GM21825 (cell line): Measurements from ENCODE around the gene UBE2S.
"Not testable (repeated sequence)": the region's sequence is repeated elsewhere in the genome, so short reads cannot be mapped to it uniquely, and the experiment has no call there.

ENCODE experiments used
- ATAC-seq: cut with Tn5 transposase; IDR thresholded peaks from one replicate; pipeline ENCODE4 v1.9.1; 2021; ENCODE audit warnings: mild to moderate bottlenecking, moderate library complexity; ENCODE audit not compliant: unreplicated experiment

The UBE2S gene

DNA sequence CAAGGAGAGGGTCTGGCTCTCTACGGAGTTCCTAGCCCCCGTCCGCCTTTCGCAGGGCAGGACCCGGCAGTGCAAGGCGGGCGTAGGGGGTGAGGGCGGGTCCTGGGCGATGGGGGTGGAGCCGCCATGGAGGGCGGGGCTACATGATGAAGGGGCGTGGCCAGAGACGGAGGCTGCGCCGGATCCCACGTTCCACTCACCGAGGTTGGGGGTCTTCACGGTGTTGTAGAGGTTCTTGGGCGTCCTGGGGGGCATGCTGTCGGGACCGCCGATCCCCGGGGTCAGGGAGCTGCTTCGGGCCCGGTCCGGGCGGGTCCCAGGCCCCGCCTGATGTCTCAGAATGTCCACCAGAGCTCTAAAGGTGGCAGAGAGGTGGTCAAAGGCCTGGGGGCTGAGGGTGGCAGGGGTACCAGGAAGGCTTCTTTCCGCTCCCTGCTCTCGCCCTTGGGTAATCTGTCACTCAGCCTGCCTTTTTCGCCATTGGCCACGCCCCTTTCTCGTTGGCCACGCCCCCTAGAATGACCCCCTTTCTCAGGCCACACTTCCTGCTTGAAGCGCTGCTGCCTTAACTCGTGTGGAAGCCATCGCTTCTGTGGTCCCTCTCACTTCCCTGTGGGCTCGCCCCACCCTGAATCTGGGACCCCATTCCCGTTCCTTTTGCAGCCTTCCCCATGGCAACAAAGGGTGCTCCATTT, 33.0 kb upstream of the UBE2S start:
- ATAC-seq: no peak

GRCh38 chr19:55439052-55439451, 31.5 kb upstream of the UBE2S start:
- no peak for ATAC-seq

GRCh38 chr19:55437410-55437809, 29.8 kb upstream of the UBE2S start:
- ATAC-seq: no peak

DNA sequence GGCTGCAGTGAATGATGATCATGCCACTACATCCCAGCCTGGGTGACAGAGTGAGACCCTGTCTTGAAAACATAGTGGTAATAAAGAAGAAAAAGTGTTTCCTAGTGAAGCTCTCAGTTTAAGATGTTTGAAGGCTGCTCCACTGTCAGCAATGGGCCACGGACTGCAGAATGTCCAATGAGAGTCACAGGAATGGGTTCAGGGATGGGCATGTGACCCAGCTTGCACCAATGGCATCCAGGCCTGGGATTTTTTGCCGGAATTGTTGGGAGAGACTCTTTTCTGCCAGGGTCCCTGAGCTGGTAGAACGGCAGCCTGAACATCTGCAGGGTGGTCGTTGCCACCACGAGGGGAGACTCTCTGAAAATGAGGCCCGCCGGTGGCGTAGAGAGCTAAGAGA, 29.3 kb upstream of the UBE2S start:
- ATAC-seq: no peak

GRCh38 chr19:55435020-55435419, 27.4 kb upstream of the UBE2S start:
- no peak for ATAC-seq

DNA sequence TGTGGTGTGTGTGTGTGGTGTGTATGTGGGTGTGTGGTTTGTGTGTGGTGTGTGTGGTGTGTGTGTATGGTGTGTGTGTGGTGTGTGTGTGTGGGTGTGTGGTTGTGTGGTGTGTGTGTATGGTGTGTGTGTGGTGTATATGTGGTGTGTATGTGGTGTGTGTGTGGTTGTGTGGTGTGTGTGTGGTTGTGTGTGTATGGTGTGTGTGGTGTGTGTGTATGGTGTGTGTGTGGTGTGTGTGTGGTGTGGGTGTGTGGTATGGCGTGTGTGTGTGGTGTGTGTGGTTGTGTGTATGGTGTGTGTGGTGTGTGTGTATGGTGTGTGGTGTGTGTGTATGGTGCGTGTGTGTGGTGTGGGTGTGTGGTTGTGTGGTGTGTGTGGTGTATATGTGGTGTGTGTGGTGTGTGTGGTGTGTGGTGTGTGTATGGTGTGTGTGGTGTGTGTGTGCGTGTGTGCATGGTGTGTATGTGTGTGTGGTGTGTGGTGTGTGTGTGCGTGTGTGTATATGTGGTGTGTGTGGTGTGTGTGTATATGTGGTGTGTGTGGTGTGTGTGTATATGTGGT, 26.9 kb upstream of the UBE2S start:
- no peak for ATAC-seq

DNA sequence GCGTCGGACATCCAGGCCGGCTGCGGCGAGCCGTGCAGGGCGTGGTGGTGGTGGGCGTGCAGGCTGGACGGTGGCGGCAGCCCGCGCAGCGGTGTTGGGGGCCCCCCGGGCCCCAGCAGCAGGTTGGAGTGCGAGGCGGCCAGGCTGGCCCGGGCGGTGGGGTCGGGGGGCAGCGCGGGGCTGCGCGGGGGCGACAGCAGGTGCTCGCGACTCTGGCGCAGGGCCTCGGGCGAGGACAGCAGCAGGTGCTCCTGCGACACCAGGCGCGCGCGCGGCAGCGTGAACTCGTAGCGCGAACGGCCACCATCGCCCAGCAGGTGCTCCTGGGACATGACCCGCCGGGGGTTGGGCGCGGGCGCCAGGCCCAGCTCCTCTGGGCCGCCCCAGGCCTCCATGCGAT, 25.7 kb upstream of the UBE2S start:
- no peak for ATAC-seq

DNA sequence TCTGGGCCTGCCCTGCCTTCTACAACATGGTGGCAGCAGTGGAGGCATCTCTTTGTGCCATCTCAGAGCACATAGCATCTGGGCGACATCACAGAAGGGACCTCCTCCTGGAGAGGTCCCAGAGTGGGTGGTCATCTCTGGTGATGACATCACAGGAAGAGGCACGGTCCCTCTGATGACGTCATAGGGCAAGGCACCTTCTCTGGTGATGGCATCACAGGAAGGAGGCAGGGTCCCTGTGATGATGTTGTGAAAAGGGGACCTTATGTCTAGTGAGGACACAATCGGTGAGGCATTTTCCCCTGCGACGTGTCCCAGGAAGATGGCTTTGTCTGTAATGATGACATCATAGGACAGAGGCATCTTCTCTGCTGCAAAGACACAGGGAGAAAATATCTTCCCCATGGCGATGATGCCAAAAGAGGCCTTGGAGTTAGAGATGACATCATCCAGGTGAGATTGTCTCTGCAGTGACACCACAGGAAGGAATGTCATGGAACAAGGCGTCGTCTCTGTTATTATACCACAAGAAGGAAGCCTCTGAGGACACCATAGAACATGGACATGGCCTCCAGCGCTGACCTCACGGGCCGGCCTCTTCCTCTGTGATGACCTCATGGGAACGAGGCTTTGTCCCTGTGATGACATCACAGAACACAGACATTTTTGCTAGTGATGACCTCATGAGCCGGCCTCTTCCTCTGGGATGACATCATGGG, 24.8 kb upstream of the UBE2S start:
- no peak for ATAC-seq

GRCh38 chr19:55431183-55431582, 23.6 kb upstream of the UBE2S start:
- no peak for ATAC-seq

- ATAC-seq: no peak
Observed at GRCh38 chr19:55426042-55426441, 18.5 kb upstream of the UBE2S start.

DNA sequence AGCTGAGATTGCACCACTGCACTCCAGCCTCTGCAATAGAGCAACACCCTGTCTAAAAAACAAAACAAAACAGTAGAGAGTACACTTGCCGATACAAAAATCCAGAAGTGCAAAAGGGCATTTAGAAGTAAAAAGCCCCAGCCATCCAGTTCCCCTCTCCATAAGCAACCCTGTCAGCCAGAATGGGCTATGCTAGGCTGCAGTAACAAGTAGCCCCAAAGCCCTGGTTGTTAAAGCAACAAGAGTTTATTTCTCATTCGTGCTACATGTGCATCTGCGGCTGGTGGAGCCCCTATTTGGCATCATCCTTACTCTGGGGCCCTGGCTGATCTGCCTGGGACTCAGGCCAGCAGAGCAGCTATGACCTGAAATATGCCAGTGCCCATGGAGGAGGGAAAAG, 16.9 kb upstream of the UBE2S start:
- ATAC-seq: no peak

- no peak for ATAC-seq
Observed at GRCh38 chr19:55423225-55424005, 15.8 kb upstream of the UBE2S start.

- ATAC-seq: not testable (repeated sequence)
Observed at GRCh38 chr19:55421281-55421680, 13.7 kb upstream of the UBE2S start.

GRCh38 chr19:55419624-55420236, 12.1 kb upstream of the UBE2S start:
- ATAC-seq: no peak

- ATAC-seq: no peak
Observed at GRCh38 chr19:55419103-55419502, 11.5 kb upstream of the UBE2S start.

DNA sequence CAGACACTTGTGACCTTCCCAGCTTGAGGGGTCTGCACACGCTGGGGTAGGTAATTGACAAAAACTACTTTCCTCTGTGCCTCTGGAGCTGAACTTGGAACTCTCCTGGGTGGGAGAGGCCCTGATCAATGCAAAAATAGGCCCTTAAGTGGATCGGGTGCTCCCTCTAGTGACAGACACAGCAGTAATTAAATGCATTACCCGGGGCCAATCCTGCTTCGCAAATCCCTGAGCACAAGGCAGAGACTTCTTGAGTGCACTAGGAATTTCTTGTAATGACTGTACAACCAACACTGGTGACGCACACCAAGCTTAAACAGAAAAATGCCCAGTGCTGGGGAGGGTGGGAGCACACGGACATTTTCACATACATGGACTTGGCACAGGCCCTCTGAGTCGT, 10.6 kb upstream of the UBE2S start:
- ATAC-seq: no peak

DNA sequence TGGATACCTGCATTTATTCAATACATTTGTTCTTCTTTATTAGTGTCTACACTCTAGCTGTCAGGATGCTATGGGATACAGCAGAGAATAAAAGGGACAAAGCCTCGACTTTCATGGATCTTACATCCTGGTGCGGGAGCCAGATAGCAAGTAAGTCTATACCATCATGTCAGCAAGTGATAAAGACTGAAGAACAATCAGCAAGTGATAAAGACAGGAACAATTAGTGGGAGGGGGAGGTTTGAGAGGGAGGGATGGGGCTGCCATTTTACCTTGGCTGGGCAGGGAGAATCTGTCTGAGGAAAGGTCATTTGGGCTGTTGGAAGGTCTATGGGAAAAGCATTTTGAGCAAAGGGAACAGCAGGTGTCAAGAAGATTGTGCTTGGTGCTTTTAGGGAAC, 2.6 kb upstream of the UBE2S start:
- no peak for ATAC-seq

DNA sequence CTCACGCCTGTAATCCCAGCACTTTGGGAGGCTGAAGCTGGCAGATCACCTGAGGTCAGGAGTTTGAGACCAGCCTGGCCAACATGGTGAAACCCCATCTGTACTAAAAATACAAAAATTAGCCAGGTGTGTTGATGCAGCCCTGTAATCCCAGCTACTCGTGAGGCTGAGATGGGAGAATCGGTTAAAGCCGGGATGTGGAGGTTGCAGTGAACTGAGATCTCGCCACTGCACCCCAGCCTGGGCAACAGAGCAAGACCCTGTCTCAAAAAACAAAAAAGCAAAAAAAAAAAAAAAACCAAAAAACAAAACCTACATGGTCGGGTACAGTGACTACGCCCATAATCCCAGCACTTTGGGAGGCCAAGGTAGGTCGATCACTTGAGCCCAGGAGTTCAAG, 1.6 kb upstream of the UBE2S start:
- ATAC-seq: not testable (repeated sequence)

DNA sequence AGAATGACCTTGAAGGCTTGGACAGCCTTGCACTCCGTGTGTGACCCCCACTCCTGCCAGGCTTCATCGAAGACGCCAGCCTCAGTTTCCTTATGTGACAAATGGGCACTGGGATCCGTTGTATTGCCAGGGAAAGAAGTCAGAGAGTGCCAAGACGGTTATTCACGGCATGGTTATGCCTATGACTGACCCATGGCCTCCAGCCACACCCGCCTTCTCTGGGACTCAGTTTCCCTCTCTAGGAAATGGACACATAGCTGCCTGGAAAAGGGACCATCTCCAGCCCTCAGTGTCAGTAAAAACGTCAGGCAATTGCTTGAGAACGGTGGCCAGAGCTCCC, 915 bp upstream of the UBE2S start:
- no peak for ATAC-seq

DNA sequence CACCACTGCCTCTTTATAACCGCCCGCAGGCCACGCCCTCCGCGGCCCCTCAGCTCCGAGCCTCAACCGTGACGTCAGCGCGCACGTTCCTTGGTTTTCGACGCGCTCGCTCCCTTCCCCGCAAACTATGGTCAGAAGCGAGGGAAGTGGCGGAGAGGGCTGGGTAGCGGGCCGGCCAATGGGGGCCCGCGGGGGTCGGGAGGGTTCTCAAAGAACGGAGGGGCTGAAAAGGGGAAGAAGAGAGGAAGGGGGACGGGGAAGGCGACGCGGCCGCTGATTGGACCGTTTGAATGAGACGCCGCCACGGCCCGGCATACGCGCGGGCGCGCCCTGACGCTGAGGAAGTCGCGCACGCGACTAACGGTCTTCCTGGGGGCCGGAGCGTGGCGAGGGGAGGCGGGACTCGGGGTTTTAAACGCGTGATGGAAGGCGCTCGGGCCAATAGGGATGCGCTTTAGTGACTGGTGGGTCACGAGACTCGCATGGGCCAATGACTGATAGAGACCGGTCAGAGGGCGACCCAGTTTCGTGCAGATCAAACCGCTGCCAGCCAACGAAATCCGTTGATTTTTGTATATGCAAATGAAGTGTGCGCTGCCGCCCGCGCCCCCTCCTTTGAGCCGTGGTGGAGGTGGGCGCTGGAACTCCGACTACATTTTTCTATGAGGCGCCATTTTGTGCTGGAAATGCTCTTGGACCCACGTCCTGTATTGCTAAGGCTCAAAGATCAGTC, 378 bp upstream of the UBE2S start:
- peak; percentile 78 for ATAC-seq
